Mesenchymal stem cell (in vitro differentiated cells and primary cell): ENCODE results near the gene AKAP6.

Source experiments
- DNase-seq: peaks from one replicate; pipeline ENCODE4 v3.0.0-alpha.2; 2013
- H2AFZ ChIP-seq: one replicate; pipeline ENCODE4 v1.6.1; 2013; ENCODE audit warnings: low read depth, mild to moderate bottlenecking, control low read depth, inconsistent platforms, low read length, moderate library complexity
- H2AK5ac ChIP-seq: 2 replicates; pipeline ENCODE4 v1.6.1; 2013; ENCODE audit warnings: low read length, moderate library complexity, mild to moderate bottlenecking, inconsistent platforms; ENCODE audit not compliant: severe bottlenecking
- H2BK120ac ChIP-seq: one replicate; pipeline ENCODE4 v1.6.1; 2013; ENCODE audit warnings: low read depth, mild to moderate bottlenecking, inconsistent platforms, low read length, moderate library complexity
- H2BK12ac ChIP-seq, 2 experiments: one replicate each; pipeline ENCODE4 v1.6.1; 2013; ENCODE audit warnings: inconsistent platforms in 2 of 2, low read length in 2 of 2, mild to moderate bottlenecking in 2 of 2, moderate library complexity in 2 of 2, control low read depth in 1 of 2
- H2BK15ac ChIP-seq: one replicate; pipeline ENCODE4 v1.6.1; 2013; ENCODE audit warnings: mild to moderate bottlenecking, low read depth, inconsistent platforms; ENCODE audit not compliant: poor library complexity, severe bottlenecking
- H2BK5ac ChIP-seq: 2 replicates; pipeline ENCODE4 v1.6.1; 2013; ENCODE audit warnings: low read depth, mild to moderate bottlenecking, low read length, control low read depth, inconsistent platforms; ENCODE audit not compliant: poor library complexity, severe bottlenecking
- H3K14ac ChIP-seq, 2 experiments: one replicate each; pipeline ENCODE4 v1.6.1; 2013; ENCODE audit warnings: inconsistent platforms in 2 of 2, low read length in 2 of 2, control low read depth in 1 of 2, mild to moderate bottlenecking in 1 of 2, moderate library complexity in 1 of 2
- H3K18ac ChIP-seq, 2 experiments: one replicate each; pipeline ENCODE4 v1.6.1; 2013; ENCODE audit warnings: inconsistent platforms in 2 of 2, low read length in 2 of 2, control low read depth in 1 of 2, low read depth in 1 of 2, mild to moderate bottlenecking in 1 of 2
- H3K23ac ChIP-seq, 2 experiments: one replicate each; pipeline ENCODE4 v1.6.1; 2013; ENCODE audit warnings: inconsistent platforms in 2 of 2, low read length in 2 of 2, mild to moderate bottlenecking in 2 of 2, moderate library complexity in 2 of 2, control low read depth in 1 of 2
- H3K27ac ChIP-seq: 2 replicates; pipeline ENCODE4 v1.5.1; 2013; ENCODE audit warnings: mild to moderate bottlenecking, moderate library complexity, low read length, control low read depth, inconsistent platforms; ENCODE audit not compliant: poor library complexity, severe bottlenecking
- H3K27me3 ChIP-seq, 2 experiments: 2 replicates each; pipeline versions ENCODE4 v1.6.1 to v1.7.0; 2013; ENCODE audit warnings: low read length in 2 of 2, mild to moderate bottlenecking in 2 of 2, moderate library complexity in 2 of 2, control low read depth in 1 of 2, inconsistent platforms in 1 of 2; ENCODE audit not compliant: control insufficient read depth in 1 of 2, insufficient read depth in 1 of 2
- H3K36me3 ChIP-seq, 2 experiments: 2 replicates each; pipeline versions ENCODE4 v1.6.1 to v1.7.0; 2013; ENCODE audit warnings: low read length in 2 of 2, control low read depth in 1 of 2, inconsistent platforms in 1 of 2, low read depth in 1 of 2, mild to moderate bottlenecking in 1 of 2; ENCODE audit not compliant: insufficient read depth in 2 of 2, control insufficient read depth in 1 of 2
- H3K4ac ChIP-seq, 2 experiments: one replicate each; pipeline ENCODE4 v1.6.1; 2013; ENCODE audit warnings: inconsistent platforms in 2 of 2, low read length in 2 of 2, mild to moderate bottlenecking in 2 of 2, moderate library complexity in 2 of 2, control low read depth in 1 of 2, low read depth in 1 of 2
- H3K4me1 ChIP-seq: 2 replicates; pipeline ENCODE4 v1.6.1; 2013; ENCODE audit warnings: low read depth, low read length, control low read depth; ENCODE audit not compliant: control insufficient read depth, insufficient read depth
- H3K4me2 ChIP-seq: 2 replicates; pipeline ENCODE4 v1.6.1; 2013; ENCODE audit warnings: low read length, mild to moderate bottlenecking, inconsistent platforms; ENCODE audit not compliant: poor library complexity, severe bottlenecking
- H3K4me3 ChIP-seq, 2 experiments: 2 replicates each; pipeline versions ENCODE4 v1.5.1 to v1.7.0; 2013; ENCODE audit warnings: low read length in 2 of 2, mild to moderate bottlenecking in 2 of 2, control low read depth in 1 of 2, low read depth in 1 of 2; ENCODE audit not compliant: insufficient read depth in 1 of 2
- H3K79me1 ChIP-seq: replicated peaks from 2 replicates; pipeline ENCODE4 v1.6.1; 2013; ENCODE audit warnings: mild to moderate bottlenecking, control low read depth, low read length, inconsistent platforms; ENCODE audit not compliant: poor library complexity, severe bottlenecking
- H3K9ac ChIP-seq: 2 replicates; pipeline ENCODE4 v1.7.0; 2013; ENCODE audit warnings: mild to moderate bottlenecking, low read length, moderate library complexity
- H3K9me3 ChIP-seq: 2 replicates; pipeline ENCODE4 v1.7.0; 2013; ENCODE audit warnings: mild to moderate bottlenecking, low read length; ENCODE audit not compliant: control insufficient read depth
- H4K8ac ChIP-seq: one replicate; pipeline ENCODE4 v1.6.1; 2013; ENCODE audit warnings: inconsistent platforms, mild to moderate bottlenecking, low read length, moderate library complexity
- H4K91ac ChIP-seq: one replicate; pipeline ENCODE4 v1.6.1; 2013; ENCODE audit warnings: mild to moderate bottlenecking, low read length, inconsistent platforms
- WGBS: methylation state at CpG from one replicate; pipeline ENCODE4 v1.1.7; 2013; ENCODE audit warnings: mixed read lengths; 5-methylcytosine and 5-hydroxymethylcytosine counted together

Gene AKAP6

GRCh38 chr14:32453857-32454810 lies 125.0 kb downstream of the AKAP6 start:
- Histone ChIP-seq H2BK12ac (no peak overlapping the region), H3K4ac (no peak overlapping the region)

DNA sequence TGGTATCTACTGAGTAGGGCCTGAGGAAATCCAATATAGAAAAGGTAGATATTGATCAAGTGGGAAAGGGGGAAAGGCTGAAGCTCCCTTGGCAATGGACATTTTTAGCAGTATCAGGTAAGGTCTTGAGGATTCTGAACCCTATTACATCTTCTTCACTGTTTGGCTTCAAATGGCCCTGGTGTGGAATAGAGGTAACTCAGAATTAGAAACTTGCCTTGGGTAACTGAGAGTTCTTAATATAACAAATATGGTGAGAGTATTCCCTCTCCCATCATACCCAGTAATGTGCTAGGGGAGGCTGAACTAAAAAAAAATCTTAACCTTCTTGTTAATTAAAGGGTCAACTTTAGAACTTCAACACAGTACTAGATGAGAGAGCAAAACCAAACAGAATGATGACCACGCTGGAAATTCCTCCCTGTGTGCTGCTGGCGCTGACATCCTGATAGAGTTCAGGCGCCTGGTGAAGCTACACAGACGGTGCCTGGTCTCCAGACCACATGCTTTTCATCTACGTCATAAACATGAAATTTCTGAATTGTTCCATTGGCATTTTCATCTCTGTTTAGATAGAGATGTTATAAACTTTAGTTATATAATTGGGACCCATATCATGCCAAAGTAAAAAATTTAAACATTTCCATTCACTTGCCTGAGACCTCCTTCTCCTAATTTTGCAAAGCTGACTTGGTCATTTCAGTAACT lies 128.3 kb downstream of the AKAP6 start:
- Histone ChIP-seq H2AFZ (no peak overlapping the region), H3K4me2 (no peak overlapping the region), H2BK12ac (no peak overlapping the region), H2BK120ac (no peak overlapping the region), H3K9me3 (no peaks in the 10 kb centered on the region), H4K8ac (no peak overlapping the region), H2BK15ac (no peak overlapping the region), H3K18ac (no peak overlapping the region), H3K79me1 (no peaks in the 10 kb centered on the region), H3K4ac (no peak overlapping the region), H3K14ac (no peak overlapping the region), H2AK5ac (no peak overlapping the region), H3K27ac (peak overlapping the region; percentile 23), H3K4me3 (no peak overlapping the region), H4K91ac (no peak overlapping the region), H2BK5ac (no peak overlapping the region), H3K27me3 (peaks cover 0 to 6% of the 10 kb centered on the region in 2 experiments), H3K9ac (no peak overlapping the region), H3K36me3 (no peaks in the 10 kb centered on the region), H3K23ac (no peak overlapping the region), H3K4me1 (peaks cover 1% of the 10 kb centered on the region)
- peak; percentile 89 for DNase-seq
- WGBS = 15% methylated on average over 4 of the region's 5 CpGs

More at GRCh38 chr14:32453857-32454810, 125.0 kb downstream of the AKAP6 start:
- Histone ChIP-seq H3K23ac (no peak overlapping the region), H3K36me3 (no peaks in the 10 kb centered on the region), H3K4me3 (no peak overlapping the region), H2AK5ac (no peak overlapping the region), H3K27me3 (no peaks in the 10 kb centered on the region), H2BK15ac (no peak overlapping the region), H4K8ac (no peak overlapping the region), H3K4me2 (no peak overlapping the region), H3K9ac (no peak overlapping the region), H3K27ac (no peak overlapping the region), H3K14ac (no peak overlapping the region), H3K18ac (no peak overlapping the region), H4K91ac (no peak overlapping the region), H2BK5ac (no peak overlapping the region), H3K79me1 (no peaks in the 10 kb centered on the region), H2BK120ac (no peak overlapping the region), H2AFZ (no peak overlapping the region), H3K4me1 (peaks cover 1% of the 10 kb centered on the region), H3K9me3 (no peaks in the 10 kb centered on the region)
- 82% methylated on average over 8 of the region's 9 CpGs for WGBS
- peak; percentile 34 for DNase-seq

DNA sequence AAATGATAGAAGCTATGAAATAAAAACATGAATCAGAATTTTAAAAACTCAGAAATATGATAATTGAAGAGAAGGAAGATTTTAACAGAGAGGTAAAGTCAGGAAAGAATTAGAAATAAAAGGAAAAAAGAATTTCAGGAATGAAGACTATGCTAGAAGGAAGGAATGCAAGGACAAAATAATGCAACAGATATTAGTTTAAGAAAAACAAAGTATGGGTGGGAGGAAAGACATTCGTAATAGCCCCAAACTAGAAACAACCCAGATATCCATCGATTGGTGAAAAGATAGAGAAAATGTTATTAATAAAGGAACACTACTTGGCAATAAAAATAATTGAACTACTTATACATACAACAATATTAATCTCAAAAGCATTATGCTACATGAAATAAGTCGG lies 129.6 kb downstream of the AKAP6 start:
- H3K27me3 ChIP-seq = peaks cover 0 to 6% of the 10 kb centered on the region in 2 experiments
- H4K8ac ChIP-seq = no peak overlapping the region
- H3K9ac ChIP-seq = no peak overlapping the region
- 66% methylated on average over 2 of the region's 3 CpGs for WGBS
- no peak for DNase-seq
- no peak overlapping the region for H3K27ac ChIP-seq
- no peak overlapping the region for H2BK5ac ChIP-seq
- no peak overlapping the region for H2BK12ac ChIP-seq
- peaks cover 1% of the 10 kb centered on the region for H3K4me1 ChIP-seq
- no peak overlapping the region for H3K14ac ChIP-seq
- no peaks in the 10 kb centered on the region for H3K79me1 ChIP-seq
- H3K23ac ChIP-seq = no peak overlapping the region
- no peak overlapping the region for H2AFZ ChIP-seq
- no peak overlapping the region for H2AK5ac ChIP-seq
- H2BK120ac ChIP-seq = no peak overlapping the region
- no peaks in the 10 kb centered on the region for H3K36me3 ChIP-seq
- H3K18ac ChIP-seq = no peak overlapping the region
- no peak overlapping the region for H3K4me3 ChIP-seq
- no peak overlapping the region for H3K4me2 ChIP-seq
- H3K9me3 ChIP-seq = peaks cover 7% of the 10 kb centered on the region
- H3K4ac ChIP-seq = no peak overlapping the region
- H4K91ac ChIP-seq = no peak overlapping the region
- no peak overlapping the region for H2BK15ac ChIP-seq

- H3K27ac ChIP-seq = no peak overlapping the region
- DNase-seq = no peak
- peak overlapping the region; percentile 33 for H2AK5ac ChIP-seq
- no peak overlapping the region for H4K91ac ChIP-seq
- H2AFZ ChIP-seq = no peak overlapping the region
- H3K14ac ChIP-seq = no peak overlapping the region
- peak overlapping the region in 1 of 2 experiments; percentile 50 for H2BK12ac ChIP-seq
- H3K4me2 ChIP-seq = no peak overlapping the region
- H3K27me3 ChIP-seq = peaks cover 0 to 6% of the 10 kb centered on the region in 2 experiments
- no peaks in the 10 kb centered on the region for H3K36me3 ChIP-seq
- WGBS = 95% methylated on average over 4 of the region's 4 CpGs
- peak overlapping the region in 1 of 2 experiments; percentile 70 for H3K18ac ChIP-seq
- H4K8ac ChIP-seq = no peak overlapping the region
- no peak overlapping the region for H2BK120ac ChIP-seq
- no peak overlapping the region for H3K4ac ChIP-seq
- H3K9ac ChIP-seq = no peak overlapping the region
- H3K4me1 ChIP-seq = peaks cover 1% of the 10 kb centered on the region
- H3K23ac ChIP-seq = no peak overlapping the region
- no peak overlapping the region for H2BK15ac ChIP-seq
- peaks cover 11% of the 10 kb centered on the region for H3K9me3 ChIP-seq
- no peak overlapping the region for H2BK5ac ChIP-seq
- H3K4me3 ChIP-seq = no peak overlapping the region
- no peaks in the 10 kb centered on the region for H3K79me1 ChIP-seq
Observed at GRCh38 chr14:32460267-32460666, 131.2 kb downstream of the AKAP6 start.
